Right hindlimb (tissue), 1 donor: ENCODE measurements around the gene FES.
A peak's percentile ranks its signal among the peaks of the same experiment; 100 is the strongest.
"Not testable (repeated sequence)": the region's sequence is repeated elsewhere in the genome, so short reads cannot be mapped to it uniquely, and the experiment has no call there.

Source experiments
- DNase-seq: peaks from one replicate; pipeline ENCODE4 v3.0.0-alpha.2; 2018

FES gene

GRCh38 chr15:90893175-90894090 lies 9.1 kb downstream of the FES start:
- DNase-seq = no peak

DNA sequence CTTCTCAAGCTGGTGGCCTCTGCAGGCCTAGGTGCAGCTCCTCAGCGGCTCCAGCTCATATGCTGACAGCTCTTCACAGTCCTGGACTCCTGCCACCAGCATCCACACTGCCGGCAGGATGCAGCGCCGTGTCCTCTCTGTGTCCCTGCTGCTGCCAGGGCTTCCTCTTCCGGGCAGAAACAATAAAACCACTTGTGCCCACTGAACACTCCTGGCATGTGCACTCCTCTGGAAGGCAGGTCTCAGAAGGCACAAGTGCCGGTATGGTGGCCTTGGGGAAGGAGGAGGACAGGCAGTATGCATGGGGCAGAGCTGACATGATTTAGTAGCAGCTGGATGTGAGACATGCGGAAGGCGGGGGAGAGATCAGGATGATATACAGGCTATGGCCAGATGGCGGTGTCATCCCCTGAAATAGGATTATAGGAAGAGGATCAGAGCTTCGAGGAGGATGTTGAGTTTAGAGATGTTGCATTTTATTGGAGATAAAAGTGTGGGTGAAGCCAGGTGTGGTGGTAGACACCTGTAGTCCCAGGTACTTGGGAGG lies 11.3 kb downstream of the FES start:
- DNase-seq = no peak

- not testable (repeated sequence) for DNase-seq
Measured at GRCh38 chr15:90897131-90897655, 12.9 kb downstream of the FES start.

- no peak for DNase-seq
Measured at GRCh38 chr15:90901175-90902039, 17.1 kb downstream of the FES start.

DNA sequence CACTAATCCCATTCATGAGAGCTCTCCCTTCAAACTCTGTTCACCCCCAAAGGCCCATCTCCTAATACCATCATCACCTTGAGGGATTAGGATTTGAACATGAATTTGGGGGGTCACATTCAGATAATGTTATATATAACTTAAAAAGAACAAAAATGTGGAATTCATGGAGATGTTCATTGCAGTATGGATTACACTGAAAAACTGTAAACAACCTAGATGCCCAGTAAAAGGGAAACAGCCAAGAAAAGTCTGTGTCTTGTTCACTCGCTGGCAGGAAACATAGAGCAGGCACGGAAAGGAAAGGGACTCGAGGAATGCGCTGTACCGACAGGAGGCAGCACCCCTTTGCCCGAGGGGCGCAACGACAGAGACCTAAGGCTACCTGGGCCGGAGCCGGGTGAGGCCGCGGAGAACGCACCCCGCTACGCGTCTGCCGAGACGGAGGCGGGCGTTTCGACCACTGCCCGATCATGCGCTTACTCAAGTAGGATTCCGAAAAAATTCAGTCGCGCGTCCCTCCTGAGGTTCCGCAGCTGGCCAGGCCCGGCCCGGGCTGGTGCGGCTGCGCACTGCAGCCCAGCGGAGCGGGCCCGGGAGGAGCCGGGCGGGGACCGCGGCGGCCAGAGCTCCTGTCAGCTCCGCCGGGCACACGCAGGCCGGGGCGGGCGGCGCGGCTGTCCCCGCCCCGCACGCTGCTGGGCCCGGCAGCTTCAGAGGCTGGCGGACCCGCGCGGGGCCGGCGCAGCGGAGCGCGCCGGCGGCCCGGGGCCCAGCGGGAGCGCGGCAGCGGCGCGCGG lies 17.9 kb downstream of the FES start:
- peak; percentile 88 for DNase-seq

DNA sequence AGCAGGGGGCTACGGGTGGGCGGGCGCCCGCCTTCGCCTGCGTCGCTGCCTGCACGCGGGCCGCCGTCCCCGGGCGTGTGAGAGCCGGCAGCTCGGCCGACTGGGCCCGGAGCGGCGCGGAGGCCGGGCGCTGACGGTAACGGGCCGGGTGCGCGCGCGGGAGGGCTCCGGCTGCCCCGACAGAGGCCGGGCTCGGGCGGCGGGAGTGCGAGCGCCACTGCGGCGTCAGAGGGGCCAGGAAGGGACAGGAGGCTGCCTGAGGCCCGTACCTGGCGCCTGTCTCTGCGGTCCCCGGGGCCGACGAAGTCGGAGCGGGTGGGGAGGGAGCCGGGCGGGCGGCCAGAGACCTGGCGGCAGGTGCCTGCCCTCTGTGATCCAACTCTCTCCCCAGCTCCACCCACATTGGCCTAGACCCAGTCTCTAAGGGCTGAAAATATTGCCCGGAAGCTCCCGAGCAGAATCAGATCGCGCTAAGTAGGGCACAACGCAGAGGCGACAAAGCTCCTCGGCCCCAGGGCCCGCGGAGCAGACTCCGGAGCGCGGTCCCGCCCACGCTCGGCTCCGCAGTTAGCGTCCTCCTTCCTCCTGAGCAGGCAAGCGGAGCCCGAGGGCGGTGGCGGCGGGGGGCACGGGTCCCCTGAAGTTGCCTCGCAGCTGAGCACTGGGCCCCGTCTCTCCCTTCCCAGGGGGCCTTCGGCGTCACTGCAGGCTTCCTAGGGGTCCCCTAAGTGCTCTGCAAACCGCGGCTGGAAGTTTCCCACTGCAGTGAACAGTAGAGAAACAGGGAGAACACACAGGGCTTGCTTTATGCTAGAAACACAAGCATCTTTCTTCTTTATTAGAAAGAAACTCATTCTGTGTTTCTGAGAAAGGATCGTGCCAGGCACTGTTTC lies 18.8 kb downstream of the FES start, which contains the start of gene MAN2A2:
Gene MAN2A2, plus strand, starts transcription at position 463 of the 893 bp plus-strand sequence. CDS start 906 bp downstream, outside the sequence.
- DNase-seq = peak; percentile 63

GRCh38 chr15:90903733-90904536 lies 19.6 kb downstream of the FES start:
- DNase-seq = no peak

DNA sequence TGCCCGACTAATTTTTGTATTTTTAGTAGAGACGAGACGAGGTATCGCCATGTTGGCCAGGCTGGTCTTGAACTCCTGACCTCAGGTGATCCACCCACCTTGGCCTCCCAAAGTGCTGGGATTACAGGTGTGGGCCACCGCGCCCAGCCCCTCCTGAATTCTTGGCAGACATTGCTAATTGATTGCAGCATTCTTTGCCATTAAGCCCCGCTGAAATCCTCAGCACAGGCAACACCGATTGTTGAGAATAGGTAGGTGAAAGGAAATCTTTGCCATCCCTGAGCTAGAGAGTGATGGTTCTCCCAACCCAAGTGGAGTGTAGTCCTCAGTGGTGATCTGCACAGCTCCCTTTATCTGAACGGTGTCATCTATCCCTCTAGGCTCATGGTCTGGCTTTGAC lies 20.4 kb downstream of the FES start:
- no peak for DNase-seq

- DNase-seq = no peak
Measured at GRCh38 chr15:90905306-90906180, 21.2 kb downstream of the FES start.

- DNase-seq = no peak
Measured at GRCh38 chr15:90906181-90906849, 22.0 kb downstream of the FES start.

DNA sequence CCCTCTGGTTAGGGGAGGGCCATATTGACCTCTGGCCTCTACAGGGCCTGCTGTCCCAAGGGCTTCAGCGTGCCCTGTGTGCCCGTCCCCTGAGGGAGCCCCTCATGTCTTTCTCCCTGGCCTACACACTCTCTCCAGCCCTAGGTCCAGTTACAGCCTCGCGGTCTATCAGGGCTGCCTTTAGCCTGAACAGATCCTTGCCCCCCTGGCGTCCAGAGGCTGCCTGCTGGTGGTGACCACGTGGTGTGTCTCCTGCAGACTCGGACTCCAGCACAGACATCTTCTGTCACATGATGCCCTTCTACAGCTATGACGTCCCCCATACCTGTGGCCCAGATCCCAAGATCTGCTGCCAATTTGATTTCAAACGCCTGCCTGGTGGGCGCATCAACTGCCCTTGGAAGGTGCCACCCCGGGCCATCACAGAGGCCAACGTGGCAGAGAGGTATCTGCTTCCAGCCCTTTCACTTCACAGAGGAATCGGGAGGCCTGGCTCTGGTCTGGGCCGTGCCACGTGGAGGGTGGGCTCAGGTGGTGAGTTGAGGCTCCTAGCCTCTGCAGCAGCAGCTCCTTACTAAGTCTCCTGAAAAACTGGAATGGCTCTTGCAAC lies 22.9 kb downstream of the FES start:
- no peak for DNase-seq

DNA sequence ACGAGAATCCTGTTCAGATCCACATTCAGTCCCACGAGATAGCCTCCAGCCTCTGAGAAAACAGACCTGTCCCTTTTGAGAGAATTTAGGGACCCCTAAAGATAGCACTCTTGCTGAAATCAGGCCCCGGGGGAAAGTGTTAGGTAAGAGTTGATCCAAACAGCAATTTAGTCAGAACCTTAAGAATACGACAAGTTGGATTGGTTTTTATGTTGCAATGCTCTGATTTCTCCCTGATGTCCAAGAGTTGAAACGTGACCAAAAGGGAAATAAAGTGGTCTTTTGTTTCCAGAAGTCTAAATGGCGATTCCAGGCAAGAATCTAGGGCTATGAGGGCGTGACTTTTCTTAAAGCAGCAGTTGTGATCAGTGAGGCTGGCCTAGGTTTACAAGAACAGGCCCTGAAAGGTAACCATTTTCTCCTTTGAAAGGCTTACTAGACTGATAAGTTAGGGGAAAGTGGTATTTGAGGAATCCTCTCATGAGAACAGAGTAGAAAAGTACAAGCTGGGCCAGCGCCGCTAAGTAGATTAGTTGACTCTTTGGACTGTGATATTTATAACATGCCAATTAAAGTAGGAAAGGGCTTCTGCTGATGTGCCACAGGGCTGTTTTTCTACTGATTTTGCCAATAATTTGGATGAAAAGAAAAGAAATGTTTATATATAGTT lies 23.7 kb downstream of the FES start:
- no peak for DNase-seq

- not testable (repeated sequence) for DNase-seq
Measured at GRCh38 chr15:90909449-90909848, 25.1 kb downstream of the FES start.

DNA sequence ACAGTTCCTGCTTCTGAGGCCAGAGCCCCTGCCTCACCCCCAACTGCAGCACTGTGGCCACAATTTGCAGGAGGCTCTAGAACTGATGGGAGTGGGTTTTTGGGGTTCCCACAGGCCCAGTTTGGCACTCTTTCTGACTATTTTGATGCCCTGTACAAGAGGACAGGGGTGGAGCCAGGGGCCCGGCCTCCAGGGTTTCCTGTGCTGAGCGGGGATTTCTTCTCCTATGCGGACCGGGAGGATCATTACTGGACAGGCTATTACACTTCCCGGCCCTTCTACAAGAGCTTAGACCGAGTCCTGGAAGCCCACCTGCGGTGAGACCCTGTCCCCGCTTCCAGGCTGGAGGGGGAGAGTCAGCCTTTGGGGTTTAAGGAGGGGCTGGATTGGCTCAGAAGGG lies 25.7 kb downstream of the FES start:
- DNase-seq = no peak

DNA sequence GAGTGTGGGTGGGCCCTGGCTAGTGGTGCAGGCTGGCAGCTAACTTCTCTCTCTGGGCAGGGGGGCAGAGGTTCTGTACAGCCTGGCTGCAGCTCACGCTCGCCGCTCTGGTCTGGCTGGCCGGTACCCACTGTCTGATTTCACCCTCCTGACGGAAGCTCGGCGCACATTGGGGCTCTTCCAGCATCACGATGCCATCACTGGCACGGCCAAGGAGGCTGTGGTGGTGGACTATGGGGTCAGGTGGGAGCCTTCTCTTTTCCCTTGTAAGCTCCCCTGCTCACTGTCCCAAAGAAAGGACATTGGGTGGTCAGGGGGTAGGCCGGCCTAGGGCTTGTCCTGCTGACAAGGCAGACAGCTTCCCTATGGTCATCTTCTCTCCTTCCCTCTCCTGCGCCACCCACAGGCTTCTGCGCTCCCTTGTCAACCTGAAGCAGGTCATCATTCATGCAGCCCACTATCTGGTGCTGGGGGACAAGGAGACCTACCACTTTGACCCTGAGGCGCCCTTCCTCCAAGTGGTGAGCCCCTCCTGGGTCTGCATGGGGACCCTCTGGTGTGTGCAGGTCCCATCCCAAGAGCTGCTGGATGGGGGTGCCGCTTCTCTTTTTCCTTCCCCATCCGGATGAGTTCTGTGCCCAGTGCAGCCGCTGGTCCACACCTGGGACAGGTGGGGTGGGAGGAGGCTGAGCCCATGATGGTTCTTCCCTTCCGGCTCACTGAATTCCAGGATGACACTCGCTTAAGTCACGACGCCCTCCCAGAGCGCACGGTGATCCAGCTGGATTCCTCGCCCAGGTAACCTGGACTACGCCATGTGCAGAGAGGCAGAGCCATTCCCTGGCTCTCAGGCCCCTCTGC lies 26.4 kb downstream of the FES start:
- DNase-seq = no peak

GRCh38 chr15:90911302-90911623 lies 27.0 kb downstream of the FES start:
- DNase-seq = no peak
